Caco-2 (cell line): ENCODE data around the gene SH3BP1. TPM values are rescaled to one million over a fixed set of nuclear protein-coding genes. Genes with fewer than 3 reads are reported as not detected.

Experiments
- BruUV-seq: library from RNA; stranded (reverse); fragments of 400-500 nt; replicated peaks from 2 replicates; lab custom pipeline; 2021; lab: Mats Ljungman, UMichigan
- CTCF ChIA-PET: fragments of 300-600 bp; sonication (Branson Sonifier 250); formaldehyde crosslinking; loops from one replicate; lab custom pipeline; 2022; ENCODE audit warnings: antibody characterized with exemption; lab: Charles Lee
- POLR2A ChIA-PET: fragments of 300-600 bp; sonication (Branson Sonifier 250); formaldehyde crosslinking; loops from one replicate; lab custom pipeline; 2022; ENCODE audit warnings: antibody characterized with exemption; lab: Charles Lee
- DNase-seq, 2 experiments: peaks; one replicate each; pipeline versions ENCODE4 v3.0.0 to v3.0.0-alpha.2; 2020 to 2022
- H3K27me3 ChIP-seq: replicated peaks from 2 replicates; pipeline ENCODE4 v1.6.0; 2011; ENCODE audit warnings: low read length; ENCODE audit not compliant: control insufficient read depth, insufficient read depth
- H3K36me3 ChIP-seq: 2 replicates; pipeline ENCODE4 v1.5.1; 2011; ENCODE audit warnings: low read length; ENCODE audit not compliant: control insufficient read depth, insufficient read depth
- H3K4me1 ChIP-seq: fragments of 250-450 bp; sonication (Bioruptor Pico); 2 replicates; pipeline ENCODE4 v1.5.1; 2020; ENCODE audit warnings: mild to moderate bottlenecking
- H3K4me3 ChIP-seq: 2 replicates; pipeline ENCODE4 v1.5.1; 2011; ENCODE audit warnings: low read depth, mild to moderate bottlenecking, control low read depth, low read length
- H3K9me3 ChIP-seq: fragments of 250-450 bp; sonication (Bioruptor Pico); 2 replicates; pipeline ENCODE4 v1.5.1; 2020; ENCODE audit warnings: mild to moderate bottlenecking, moderate library complexity
- H3K27ac Mint-ChIP-seq: one replicate; pipeline ENCODE4 v1.8.0; 2022; ENCODE audit warnings: mixed read lengths; ENCODE audit not compliant: unreplicated experiment
- H3K27me3 Mint-ChIP-seq: one replicate; pipeline ENCODE4 v1.8.0; 2022; ENCODE audit warnings: mixed read lengths; ENCODE audit not compliant: insufficient read depth, unreplicated experiment
- H3K36me3 Mint-ChIP-seq: one replicate; pipeline ENCODE4 v1.8.0; 2022; ENCODE audit warnings: mild to moderate bottlenecking, mixed read lengths; ENCODE audit not compliant: insufficient read depth, unreplicated experiment
- H3K4me1 Mint-ChIP-seq: one replicate; pipeline ENCODE4 v1.8.0; 2022; ENCODE audit warnings: low read depth, mixed read lengths; ENCODE audit not compliant: unreplicated experiment
- H3K4me3 Mint-ChIP-seq: one replicate; pipeline ENCODE4 v1.8.0; 2022; ENCODE audit warnings: mild to moderate bottlenecking, moderate library complexity, mixed read lengths; ENCODE audit not compliant: unreplicated experiment
- H3K9me3 Mint-ChIP-seq: one replicate; pipeline ENCODE4 v1.8.0; 2022; ENCODE audit warnings: mixed read lengths; ENCODE audit not compliant: unreplicated experiment
- intact Hi-C: fragments of 100-400 bp; cut with micrococcal nuclease; formaldehyde crosslinking; loops from one replicate; pipeline ENCODE4 v1.10.0; 2022; ENCODE audit not compliant: unreplicated experiment
- total RNA-seq: library from RNA; stranded (reverse); gene quantifications from 2 replicates; pipeline ENCODE4 v1.2.3, GENCODE V29; 2022
- TF ChIP-seq, protein P1 (sequence below), 2 experiments: fragments of 200-600 bp in 1 of 2; IDR thresholded peaks; 1 replicate in 1 of 2; 2 replicates in 1 of 2; pipeline versions ENCODE4 v1.5.1 to v1.8.0; 2011 to 2022; ENCODE audit warnings: antibody characterized with exemption in 1 of 2, control low read depth in 1 of 2, inconsistent platforms in 1 of 2, low read depth in 1 of 2, low read length in 1 of 2, mild to moderate bottlenecking in 1 of 2, moderate library complexity in 1 of 2; ENCODE audit not compliant: insufficient read depth in 1 of 2, severe bottlenecking in 1 of 2, unreplicated experiment in 1 of 2

The SH3BP1 gene
- total RNA-seq, 1 experiment from 2014 or later = 19.8 TPM

DNA sequence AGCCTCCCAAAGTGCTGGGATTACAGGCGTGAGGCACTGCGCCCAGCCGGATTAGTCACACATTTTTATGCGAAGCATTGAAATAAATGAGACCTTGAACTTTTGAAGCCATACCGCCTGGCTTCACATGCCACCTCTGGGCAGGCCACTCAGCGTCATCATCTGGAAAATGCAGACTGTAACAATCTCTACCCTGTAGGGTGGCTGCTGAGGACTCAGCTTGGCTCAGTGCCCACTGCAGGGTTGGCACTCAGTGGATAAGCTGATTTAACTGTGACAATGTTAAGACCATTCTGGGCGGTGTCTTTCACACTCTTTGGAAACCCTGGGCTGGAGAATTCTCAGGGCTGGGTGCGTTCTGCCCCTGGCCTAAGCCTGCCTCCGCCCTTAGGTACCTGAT lies 8.5 kb downstream of the SH3BP1 start:
- Mint-ChIP-seq H3K9me3 (no peaks in the 10 kb centered on the region), H3K36me3 (peaks cover 37% of the 10 kb centered on the region), H3K27me3 (no peaks in the 10 kb centered on the region), H3K4me1 (peaks cover 6% of the 10 kb centered on the region), H3K4me3 (no peak overlapping the region), H3K27ac (no peak overlapping the region)
- ChIA-PET POLR2A (no interaction called here), CTCF (no interaction called here)
- intact Hi-C loops = no loop called here
- Histone ChIP-seq H3K27me3 (no peaks in the 10 kb centered on the region), H3K4me1 (no peaks in the 10 kb centered on the region), H3K9me3 (no peaks in the 10 kb centered on the region), H3K4me3 (no peak overlapping the region), H3K36me3 (no peaks in the 10 kb centered on the region; the same call in none of the 2 replicates)
- no peak for DNase-seq
- BruUV-seq = no TSS peak
- TF ChIP-seq, protein P1, sequence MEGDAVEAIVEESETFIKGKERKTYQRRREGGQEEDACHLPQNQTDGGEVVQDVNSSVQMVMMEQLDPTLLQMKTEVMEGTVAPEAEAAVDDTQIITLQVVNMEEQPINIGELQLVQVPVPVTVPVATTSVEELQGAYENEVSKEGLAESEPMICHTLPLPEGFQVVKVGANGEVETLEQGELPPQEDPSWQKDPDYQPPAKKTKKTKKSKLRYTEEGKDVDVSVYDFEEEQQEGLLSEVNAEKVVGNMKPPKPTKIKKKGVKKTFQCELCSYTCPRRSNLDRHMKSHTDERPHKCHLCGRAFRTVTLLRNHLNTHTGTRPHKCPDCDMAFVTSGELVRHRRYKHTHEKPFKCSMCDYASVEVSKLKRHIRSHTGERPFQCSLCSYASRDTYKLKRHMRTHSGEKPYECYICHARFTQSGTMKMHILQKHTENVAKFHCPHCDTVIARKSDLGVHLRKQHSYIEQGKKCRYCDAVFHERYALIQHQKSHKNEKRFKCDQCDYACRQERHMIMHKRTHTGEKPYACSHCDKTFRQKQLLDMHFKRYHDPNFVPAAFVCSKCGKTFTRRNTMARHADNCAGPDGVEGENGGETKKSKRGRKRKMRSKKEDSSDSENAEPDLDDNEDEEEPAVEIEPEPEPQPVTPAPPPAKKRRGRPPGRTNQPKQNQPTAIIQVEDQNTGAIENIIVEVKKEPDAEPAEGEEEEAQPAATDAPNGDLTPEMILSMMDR (IDR thresholded peaks at IDR 0.05; ENCODE audit: insufficient read depth in 1 of 2, low read depth in 1 of 2, low read length in 1 of 2, severe bottlenecking in 1 of 2, unreplicated experiment in 1 of 2) = no peak

DNA sequence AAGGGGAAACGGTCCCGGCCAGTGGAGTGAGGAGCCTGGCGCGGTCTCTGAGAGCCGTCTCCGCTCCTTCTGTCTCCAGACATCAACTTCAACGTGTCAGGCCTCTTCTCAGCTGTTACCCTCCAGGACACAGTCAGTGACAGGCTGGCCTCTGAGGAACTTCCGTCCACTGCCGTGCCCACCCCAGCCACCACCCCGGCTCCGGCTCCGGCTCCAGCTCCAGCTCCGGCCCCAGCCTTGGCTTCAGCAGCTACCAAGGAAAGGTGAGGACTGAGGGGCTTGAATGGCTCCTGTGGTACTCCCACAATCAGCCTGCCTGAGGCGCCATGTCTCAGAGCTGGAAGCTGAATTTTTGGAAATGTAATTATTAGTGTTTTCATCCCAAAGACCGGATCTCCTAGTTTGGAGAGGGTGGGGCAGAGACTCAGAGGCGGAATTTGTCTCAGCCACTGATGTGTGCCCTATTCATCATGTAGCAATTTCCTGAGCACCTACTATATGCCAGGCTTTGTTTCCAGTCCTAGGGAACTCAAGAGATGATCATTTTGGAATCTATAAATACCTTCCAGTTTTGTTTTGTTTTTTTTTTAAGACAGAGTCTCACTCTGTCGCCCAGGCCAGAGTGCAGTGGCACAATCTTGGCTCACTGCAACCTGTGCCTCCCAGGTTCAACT lies 11.1 kb downstream of the SH3BP1 start:
- Mint-ChIP-seq H3K27ac (no peak overlapping the region), H3K4me1 (no peaks in the 10 kb centered on the region), H3K4me3 (no peak overlapping the region), H3K27me3 (no peaks in the 10 kb centered on the region), H3K9me3 (no peaks in the 10 kb centered on the region), H3K36me3 (peaks cover 30% of the 10 kb centered on the region)
- no peaks in the 10 kb centered on the region for H3K27me3 ChIP-seq
- no peaks in the 10 kb centered on the region for H3K4me1 ChIP-seq
- DNase-seq = no peak
- CTCF ChIA-PET = no interaction called here
- POLR2A ChIA-PET = no interaction called here
- no peaks in the 10 kb centered on the region; the same call in none of the 2 replicates for H3K36me3 ChIP-seq
- no peak overlapping the region for H3K4me3 ChIP-seq
- TF ChIP-seq, protein P1 (IDR thresholded peaks at IDR 0.05; ENCODE audit: insufficient read depth in 1 of 2, low read depth in 1 of 2, low read length in 1 of 2, severe bottlenecking in 1 of 2, unreplicated experiment in 1 of 2) = no peak
- BruUV-seq = no TSS peak
- no peaks in the 10 kb centered on the region for H3K9me3 ChIP-seq
- intact Hi-C loops = no loop called here

DNA sequence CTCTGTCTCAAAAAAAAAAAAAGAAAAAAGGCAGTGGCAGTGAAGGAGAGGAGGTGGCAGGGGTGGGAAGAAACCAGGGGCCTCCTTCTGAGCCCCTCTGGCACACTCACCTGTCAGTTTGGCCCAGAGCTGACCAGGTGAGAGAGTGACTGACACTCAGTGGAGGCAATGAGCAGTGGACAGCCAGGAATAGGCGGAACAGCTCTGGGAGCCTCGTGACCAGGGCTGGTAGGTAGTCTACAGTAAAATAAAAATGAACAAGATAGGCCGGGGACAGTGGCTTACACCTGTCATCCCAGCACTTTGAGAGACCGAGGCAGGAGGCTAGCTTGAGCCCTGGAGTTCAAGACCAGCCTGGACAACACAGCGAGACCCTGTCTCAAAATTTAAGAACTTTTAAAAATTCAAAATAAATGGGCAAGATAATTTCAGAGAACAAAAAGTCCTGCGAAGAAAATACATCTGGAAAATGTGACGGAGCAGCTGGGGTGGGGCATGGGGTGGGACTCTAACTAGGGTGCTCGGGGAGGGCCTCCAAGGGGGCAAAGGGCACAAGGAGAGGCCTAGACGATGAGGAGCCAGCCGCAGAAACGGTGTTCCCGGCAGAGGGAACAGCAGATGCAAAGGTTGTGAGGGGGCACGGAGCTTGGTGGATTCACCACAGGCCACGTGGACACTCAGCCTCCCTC lies 15.2 kb downstream of the SH3BP1 start:
- no peaks in the 10 kb centered on the region for H3K9me3 ChIP-seq
- peaks cover 5% of the 10 kb centered on the region; the same call in 1 of the 2 replicates for H3K4me1 ChIP-seq
- Mint-ChIP-seq H3K4me1 (peaks cover 9% of the 10 kb centered on the region), H3K4me3 (no peak overlapping the region), H3K9me3 (no peaks in the 10 kb centered on the region), H3K27ac (peak overlapping the region; percentile 65), H3K36me3 (peaks cover 31% of the 10 kb centered on the region), H3K27me3 (no peaks in the 10 kb centered on the region)
- no peak for DNase-seq
- no peaks in the 10 kb centered on the region; the same call in none of the 2 replicates for H3K36me3 ChIP-seq
- ChIA-PET POLR2A (no interaction called here), CTCF (interaction anchor here (0.5 kb wide), 1 partner anchor 456 kb away, joined by 5 read pairs; no protein-coding TSS in a partner anchor)
- H3K4me3 ChIP-seq = no peak overlapping the region
- no peaks in the 10 kb centered on the region for H3K27me3 ChIP-seq
- BruUV-seq = no TSS peak
- TF ChIP-seq, protein P1 (IDR thresholded peaks at IDR 0.05; ENCODE audit: insufficient read depth in 1 of 2, low read depth in 1 of 2, low read length in 1 of 2, severe bottlenecking in 1 of 2, unreplicated experiment in 1 of 2) = no peak
- intact Hi-C loops = loop anchor here (5.0 kb wide), 1 partner anchor 138 kb away; no protein-coding TSS in a partner anchor
